Tongue (tissue), 2 donors: ENCODE data around the gene GP1BB. TPM values are rescaled to one million over a fixed set of nuclear protein-coding genes. Genes with fewer than 3 reads are reported as not detected.
A peak's percentile ranks its signal among the peaks of the same experiment; 100 is the strongest.

Experiments
- DNase-seq: peaks from one replicate; pipeline ENCODE4 v3.0.0-alpha.2; 2015
- total RNA-seq: library from RNA; depleted of rRNA; stranded (reverse); fragments of >200 nt; gene quantifications from one replicate; pipeline ENCODE4 v1.2.3, GENCODE V29; 2014

Gene GP1BB
- total RNA-seq, 1 donor from 2014 or later, result 19.0 TPM

DNA sequence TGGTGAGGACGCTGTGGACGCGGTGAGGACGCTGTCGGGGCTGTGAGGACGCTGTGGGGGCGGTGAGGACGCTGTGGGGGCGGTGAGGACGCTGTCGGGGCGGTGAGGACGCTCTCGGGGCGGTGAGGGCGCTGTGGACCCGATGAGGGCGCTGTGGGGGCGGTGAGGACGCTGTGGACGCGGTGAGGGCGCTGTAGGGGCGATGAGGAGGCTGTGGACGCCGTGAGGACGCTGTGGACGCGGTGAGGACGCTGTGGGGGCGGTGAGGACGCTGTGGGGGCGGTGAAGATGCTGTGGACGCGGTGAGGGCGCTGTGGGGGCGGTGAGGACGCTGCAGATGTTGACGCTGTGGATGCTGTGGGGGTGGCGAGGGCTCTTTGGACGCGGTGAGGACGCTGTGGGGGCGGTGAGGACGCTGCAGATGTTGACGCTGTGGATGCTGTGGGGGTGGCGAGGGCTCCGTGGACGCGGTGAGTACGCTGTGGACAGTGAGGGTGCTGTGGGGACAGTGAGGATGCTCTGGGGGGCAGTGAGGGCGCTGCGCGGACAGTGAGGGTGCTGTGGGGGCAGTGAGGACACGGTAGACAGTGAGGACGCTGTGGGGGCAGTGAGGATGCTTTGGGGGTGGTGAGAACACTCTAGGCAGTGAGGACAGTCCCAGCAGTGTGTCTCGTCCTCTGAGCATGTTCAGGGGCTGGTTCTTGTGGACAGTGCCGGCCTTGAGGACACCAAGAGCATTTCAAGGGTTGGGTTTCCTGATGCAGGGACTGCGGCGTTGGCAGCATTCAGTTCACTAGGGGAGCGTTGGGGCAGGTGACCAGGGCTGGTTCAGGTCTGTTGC lies 4.2 kb downstream of the GP1BB start:
- no peak for DNase-seq

DNA sequence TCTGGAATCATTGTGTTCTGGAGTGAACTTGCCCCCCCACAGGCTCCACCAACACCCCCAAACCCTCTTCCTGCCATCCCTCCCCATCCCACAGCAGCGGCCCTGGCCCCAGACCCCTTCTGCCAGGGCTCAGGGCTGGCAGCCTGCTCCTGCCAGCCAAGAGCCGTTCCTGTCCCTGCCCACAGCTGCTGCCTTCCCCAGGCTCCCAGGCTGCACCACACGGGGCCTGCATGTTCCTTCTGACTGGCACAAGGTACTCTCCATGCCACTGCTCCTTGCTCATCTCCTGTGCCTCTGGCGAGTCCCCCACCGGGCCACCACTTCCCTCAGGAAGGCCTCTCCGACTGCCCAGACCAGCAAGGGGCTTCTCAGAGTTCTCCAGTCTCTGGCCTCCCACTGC lies 4.9 kb downstream of the GP1BB start:
- no peak for DNase-seq

- no peak for DNase-seq
Observed at GRCh38 chr22:19728836-19729235, 5.5 kb downstream of the GP1BB start.

DNA sequence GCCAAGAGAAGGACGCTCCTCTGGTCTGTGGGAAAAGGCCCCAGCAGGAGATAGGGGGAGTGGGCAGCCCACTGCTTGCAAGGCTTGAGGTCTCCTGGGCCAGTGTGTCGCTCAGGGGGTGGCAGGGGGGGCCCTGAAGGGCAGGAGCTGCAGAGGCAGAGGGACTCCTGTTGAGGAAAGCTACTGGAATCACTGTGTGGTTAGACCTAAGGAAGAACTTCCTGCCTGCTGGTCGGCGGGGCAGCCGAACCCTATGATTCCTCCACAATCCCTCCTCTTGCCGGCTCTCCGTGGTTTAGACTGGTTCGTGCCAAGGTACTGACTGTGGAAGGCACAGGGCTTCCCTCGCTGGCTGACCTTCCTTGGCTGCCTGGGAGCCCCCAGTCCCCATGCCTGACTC lies 6.2 kb downstream of the GP1BB start:
- no peak for DNase-seq

GRCh38 chr22:19730198-19730597 lies 6.9 kb downstream of the GP1BB start:
- DNase-seq, result no peak

DNA sequence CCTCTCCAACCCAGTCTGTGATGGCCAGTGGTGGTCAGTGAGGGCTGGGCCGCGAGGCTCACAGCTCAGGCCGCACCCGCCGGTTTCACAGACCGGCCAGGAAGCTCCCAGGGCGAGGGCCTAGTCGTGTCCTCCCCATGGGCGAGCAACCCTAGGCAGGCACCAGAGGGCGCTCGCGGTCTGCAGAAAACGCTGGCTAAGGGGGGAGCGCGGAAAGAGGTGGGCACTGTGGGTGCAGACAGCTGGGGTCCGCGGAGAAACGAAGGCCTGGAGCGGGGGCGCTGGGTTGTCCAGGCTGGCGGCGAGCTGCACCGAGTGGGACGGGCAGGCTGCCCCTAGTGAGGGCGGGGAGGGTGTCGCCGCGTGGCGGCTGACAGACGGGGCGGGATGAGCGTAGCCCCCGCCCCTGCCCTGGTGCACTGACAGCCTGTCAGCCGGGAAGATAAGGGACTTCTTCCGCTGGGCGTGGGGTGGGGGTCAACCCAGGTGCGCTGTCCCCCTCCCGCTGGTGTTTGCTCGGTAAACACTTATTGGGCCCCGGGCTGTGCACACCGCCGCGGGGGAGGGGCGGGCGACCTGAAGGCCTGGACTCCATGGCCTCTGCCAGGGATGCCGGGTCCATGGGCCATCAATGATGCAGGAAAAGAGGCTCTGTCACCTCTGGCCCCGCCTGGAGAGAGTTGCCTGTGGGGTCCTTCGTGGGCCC lies 7.5 kb downstream of the GP1BB start:
- peak; percentile 94 for DNase-seq

GRCh38 chr22:19731361-19732135 lies 8.2 kb downstream of the GP1BB start:
- no peak for DNase-seq

- DNase-seq, result no peak
Observed at GRCh38 chr22:19732403-19733113, 9.2 kb downstream of the GP1BB start.

GRCh38 chr22:19733755-19734154 lies 10.4 kb downstream of the GP1BB start:
- no peak for DNase-seq

DNA sequence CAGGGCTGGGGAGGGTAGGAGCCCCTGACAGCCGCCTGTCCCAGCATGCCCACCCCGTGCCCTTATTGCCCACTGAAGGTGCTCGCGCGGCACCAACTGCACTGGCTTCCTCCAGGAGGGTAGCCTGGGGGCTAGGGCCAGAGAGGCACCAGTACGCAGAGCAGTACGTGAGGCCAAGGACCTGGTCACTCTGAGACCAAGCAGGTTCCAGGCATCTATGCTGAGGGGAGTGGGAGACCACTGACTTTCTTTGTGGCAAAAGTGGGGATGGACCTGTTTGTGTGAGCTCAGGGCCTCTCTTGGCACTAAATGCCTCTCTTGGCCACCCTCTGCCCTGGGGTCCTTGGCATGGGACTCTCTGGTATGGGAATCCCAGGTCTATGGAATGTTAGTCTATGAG lies 10.8 kb downstream of the GP1BB start:
- no peak for DNase-seq

DNA sequence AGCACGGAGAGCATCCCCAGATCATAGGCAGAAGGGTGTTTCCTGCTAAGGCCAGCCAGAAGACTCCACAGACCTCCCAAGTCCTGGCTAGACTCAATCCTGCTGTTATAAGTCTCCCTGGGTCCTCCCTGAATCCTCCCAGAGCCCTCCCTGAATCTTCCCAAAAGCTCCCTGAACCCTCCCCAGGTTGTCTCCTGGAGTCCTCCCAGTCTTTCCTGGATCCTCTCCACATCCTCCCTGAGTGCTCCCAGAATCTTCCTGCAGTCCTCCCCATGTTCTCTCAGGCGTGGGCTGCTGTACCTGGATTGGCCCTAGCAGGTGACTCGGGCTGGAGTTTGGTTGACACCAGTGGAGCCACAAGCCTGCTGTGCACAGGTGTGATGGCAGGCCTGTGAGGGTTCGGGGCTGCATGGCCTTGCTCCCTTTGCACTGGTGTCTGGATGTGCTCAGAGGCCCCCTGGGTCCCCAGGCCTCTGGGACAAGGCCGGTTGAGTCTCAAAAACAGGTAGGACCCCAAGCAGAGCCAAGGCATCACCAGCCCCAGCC lies 11.6 kb downstream of the GP1BB start:
- DNase-seq, result no peak

GRCh38 chr22:19735665-19736510 lies 12.5 kb downstream of the GP1BB start:
- DNase-seq, result no peak

GRCh38 chr22:19737846-19738663 lies 14.7 kb downstream of the GP1BB start:
- no peak for DNase-seq

- DNase-seq, result no peak
Observed at GRCh38 chr22:19738664-19739447, 15.5 kb downstream of the GP1BB start.

- no peak for DNase-seq
Observed at GRCh38 chr22:19739448-19739895, 16.1 kb downstream of the GP1BB start.

DNA sequence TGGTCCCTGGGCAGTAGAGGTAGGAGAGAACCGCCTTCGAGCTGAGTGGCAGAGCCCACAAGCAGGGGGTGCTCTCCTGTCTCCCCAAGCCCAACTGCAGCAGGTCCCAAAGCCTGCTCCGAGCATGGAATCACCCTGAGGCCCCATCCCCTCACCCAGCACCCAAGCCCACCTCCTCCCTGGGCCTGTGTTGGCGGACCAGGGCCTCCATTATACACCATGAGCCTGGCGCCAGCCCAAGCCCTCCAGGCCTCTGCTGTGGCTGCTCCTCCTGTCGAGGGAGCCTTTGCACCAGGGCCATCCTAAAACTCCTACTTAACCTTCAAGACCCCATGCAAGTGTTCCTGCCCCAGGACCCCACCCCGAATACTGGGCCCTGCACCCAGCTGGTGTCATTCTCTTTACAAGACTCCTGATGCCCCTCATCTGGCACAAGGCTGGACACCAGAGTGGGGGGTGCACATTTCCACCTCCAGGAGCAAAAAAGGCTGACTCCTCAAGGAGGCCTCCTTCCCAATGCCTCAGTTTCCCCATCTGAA lies 16.6 kb downstream of the GP1BB start:
- no peak for DNase-seq

- peak; percentile 86 for DNase-seq
Observed at GRCh38 chr22:19740586-19740985, 17.2 kb downstream of the GP1BB start.

- DNase-seq, result no peak
Observed at GRCh38 chr22:19741053-19741452, 17.7 kb downstream of the GP1BB start.
